NCI-H1417 (cell line): ENCODE data around the gene WNT7B.

Experiments
- DNase-seq, 3 experiments: peaks; one replicate each; lab custom pipeline; 2025; lab: John Stamatoyannopoulos, UW

Gene WNT7B

DNA sequence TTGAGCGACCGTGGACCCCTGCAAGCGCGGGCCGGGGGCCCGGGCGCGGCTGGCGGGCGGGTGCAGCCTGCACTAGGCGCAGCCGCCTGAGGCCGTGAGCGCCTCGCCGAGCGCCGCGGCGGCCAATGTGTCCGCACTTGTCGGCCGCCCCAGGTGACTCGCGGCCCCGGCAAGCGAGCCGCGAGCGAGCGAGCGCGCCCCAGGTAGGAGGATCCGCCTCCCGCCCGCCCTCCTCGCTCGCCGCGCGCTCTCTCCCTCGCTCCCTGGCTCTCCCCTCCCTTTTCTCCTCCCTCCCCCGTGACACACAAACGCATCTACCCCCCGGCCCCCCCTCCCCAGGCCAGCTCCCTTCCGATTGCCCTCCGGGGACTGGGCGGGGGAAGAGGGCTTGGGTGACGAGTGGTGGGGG is at the start of gene WNT7B:
Gene WNT7B, minus strand, starts transcription at position 160 of the 409 bp plus-strand sequence. CDS start 408 bp downstream, outside the sequence.
- DNase-seq = peak in 1 of 3 experiments; percentile 22

DNA sequence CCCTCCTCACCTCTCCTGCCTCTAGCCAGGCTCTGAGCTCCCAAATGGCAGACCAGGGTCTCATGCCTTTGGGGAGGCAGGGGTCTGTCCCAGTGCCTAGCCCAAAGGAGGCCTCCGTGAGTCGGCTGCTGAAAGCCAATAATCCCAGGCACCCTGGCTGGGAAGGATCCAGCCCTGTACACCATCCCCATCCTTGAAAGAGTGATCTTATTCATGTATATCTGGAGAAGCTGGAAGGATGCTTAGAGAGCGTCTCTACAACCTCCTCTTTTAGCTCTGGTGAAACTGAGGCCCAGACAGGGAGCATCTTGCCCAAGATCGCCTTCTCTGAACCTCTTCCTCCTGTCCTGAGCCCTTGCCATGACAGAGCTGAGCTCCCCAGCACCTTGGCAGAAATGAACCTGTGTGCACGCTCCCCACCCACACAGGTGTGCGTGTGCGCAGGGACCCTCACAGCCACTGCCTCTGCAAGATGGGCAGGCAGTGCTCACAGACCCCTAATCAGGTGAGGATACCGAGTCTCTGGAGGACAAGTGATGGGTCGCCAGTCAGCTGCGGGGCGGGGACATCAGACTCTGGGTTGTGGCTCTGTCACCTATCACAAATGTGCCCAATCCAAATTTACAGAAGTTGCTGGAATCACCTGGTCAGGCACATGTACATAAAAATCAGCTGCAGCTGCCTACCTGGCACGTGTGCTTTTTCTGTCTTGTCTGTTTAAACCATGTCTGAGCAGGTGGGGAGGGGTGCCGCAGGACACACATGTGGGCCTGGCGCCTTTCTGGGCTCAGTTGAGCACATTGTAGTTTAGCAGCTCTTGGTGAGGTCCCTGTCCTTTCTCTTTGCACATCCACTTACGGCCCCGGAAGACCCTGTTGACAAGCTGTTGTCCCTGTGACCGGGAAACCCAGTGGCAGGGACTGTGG is 49.3 kb upstream of the WNT7B start:
- no peak for DNase-seq

DNA sequence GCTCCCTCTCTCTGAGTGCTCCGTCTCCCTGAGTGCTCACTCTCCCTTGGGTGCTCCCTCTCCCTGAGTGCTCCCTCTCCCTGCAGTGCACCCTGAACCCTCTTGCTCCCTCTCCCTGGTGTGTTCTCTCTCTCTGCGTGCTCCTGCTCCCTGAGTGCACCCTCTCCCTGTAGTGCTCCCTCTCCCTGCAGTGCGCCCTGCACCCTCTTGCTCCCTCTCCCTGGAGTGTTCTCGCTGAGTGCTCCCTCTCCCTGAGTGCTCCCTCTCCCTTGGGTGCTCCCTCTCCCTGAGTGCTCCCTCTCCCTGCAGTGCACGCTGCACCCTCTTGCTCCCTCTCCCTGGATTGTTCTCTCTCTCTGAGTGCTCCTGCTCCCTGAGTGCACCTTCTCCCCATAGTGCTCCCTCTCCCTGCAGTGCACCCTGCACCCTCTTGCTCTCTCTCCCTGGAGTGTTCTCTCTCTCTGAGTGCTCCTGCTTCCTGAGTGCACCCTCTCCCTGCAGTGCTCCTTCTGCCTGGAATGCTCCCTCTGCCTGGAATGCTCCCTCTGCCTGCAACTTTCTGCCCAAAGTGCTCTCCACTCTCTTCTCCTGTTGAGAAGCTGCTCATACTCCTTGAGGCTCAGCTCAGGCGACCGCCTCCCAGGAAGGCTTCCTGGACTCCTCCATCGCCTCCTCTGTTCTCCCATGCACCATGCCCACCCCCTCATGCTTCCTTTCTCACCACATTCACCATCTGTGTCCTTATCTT is 48.4 kb upstream of the WNT7B start:
- no peak for DNase-seq

DNA sequence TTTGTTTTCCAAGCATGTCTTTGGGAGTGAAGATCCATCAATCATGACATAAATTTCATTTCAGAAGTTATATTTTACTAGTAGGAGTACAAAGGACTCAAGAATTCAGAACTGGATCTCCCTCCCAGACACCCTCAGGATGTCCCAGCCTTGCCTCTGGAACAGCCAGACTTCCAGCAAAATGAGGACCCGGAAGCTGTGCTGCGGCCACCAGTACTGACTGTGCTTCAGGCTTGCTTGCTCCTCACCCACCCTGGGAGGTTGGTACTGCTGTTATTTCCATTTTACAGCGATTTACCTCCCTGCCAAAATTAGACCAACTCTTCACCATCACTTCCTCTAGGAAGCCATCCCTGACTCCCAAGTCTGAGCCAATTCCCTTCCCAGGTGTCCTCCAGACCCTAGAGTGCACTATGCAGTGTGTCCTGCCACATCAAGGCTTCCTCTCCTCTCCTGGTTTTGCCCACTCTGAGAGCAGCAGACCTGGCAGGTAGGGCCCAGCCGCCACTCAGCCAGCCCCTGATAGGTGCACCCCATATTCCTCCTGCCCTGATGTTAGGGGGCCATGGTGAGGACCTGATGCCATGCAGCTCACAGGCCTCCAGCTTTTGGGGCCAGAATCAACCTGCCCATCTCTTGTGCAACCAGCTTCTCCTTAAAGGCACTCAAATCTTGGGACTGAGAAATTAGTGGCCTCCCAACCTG is 47.3 kb upstream of the WNT7B start:
- no peak for DNase-seq

DNA sequence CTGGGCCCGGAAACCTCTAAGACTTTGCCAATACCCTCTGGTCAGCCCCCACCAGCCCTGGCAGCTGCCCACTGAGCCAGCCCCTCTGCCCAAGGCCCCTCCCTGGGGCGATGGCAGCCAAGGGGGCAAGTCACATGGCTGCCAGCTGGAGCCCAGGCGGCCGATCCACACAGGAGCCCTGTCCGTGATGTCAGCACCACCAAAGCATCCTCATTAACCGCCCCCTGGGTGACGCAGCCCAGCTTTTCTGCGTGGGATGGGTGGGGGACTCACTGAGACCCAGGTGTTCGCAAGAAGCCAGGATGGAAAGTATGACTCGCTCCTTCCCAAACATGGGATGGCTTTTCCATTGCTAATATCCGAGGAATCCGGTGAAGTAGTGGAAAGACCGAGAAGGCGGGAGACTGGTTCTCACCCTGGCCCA is 46.6 kb upstream of the WNT7B start:
- DNase-seq = no peak

DNA sequence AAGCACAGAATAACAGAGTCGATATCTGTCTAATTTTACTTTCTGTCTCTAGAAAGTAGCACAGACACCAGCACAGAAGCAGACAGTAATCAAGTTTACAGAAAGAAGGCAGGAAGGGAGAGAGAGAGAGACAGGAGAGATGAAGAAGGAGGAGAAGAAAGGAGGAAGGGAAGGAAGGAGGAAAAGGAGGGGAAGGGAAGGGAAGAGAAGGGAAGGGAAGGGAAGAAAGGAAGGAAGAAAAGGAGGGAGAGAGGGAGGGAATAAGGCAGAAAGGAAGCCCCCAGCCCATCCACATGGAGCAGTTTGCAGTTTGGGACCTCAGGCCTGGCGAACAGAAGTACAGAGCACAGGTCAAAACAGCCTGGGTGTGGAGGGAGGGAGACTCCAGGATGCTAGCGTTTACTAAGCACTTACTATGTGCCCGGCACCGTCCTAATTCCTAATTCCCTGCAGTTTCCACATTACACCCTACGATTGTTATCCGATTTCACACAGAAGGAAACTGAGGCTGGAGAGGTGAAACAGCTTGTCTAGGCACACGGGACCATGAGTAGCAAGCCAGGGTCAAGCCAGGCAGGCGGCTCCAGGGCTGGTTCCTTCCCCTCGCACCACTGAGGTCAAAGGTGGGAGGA is 46.0 kb upstream of the WNT7B start:
- DNase-seq = no peak

DNA sequence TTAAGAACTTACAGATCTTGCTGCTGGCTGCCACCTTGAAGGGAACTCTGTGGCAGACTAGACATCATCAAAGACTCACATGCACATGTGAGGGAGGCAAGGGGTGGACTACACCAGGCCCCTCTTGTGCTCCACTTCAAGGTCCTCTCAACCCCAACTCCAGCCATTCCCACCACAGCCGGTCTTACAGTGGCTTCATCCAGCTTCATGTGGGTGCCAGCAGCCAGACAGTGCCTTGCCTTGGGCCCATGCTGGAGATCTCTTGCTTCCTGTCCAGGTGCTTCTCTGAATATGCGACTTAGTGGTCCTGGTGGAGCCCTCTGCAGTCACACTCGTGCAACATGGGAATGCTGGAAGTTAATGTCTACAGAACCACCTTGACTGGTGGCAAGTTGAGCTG is 44.6 kb upstream of the WNT7B start:
- DNase-seq = no peak

DNA sequence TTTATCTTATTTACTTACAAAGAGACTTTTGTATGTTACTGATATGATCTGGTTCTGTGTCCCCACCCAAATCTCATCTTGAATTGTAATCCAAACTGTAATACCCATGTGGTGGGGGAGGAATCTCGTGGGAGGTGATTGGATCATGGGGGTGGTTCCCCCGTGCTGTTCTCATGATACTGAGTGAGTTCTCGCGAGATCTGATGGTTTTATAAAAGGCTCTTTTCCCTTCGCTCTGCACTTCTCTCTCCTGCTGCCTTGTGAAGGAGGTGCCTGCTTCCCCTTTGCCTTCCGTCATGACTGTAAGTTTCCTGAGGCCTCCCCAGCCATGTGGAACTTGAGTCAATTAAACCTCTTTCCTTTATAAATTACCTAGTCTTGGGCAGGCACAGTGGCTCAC is 42.4 kb upstream of the WNT7B start:
- no peak for DNase-seq

DNA sequence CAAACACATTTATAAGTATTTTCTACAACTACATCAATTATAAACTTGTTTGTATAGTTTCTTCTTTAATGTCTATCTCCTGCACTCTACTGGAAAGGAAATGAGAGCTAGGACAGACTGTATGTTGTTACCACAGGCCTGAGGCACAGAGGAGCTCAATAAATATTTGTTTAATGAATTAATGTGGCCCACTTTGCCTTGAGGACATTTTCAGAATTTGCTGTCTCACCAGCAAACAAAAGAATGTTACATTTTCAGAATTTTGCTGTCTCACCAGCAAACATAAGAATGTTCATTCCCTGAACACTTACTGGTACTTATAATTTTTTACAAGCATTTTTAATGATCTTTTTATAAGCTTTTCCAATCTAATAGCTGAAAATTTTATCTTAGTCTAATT is 41.9 kb upstream of the WNT7B start:
- DNase-seq = no peak

DNA sequence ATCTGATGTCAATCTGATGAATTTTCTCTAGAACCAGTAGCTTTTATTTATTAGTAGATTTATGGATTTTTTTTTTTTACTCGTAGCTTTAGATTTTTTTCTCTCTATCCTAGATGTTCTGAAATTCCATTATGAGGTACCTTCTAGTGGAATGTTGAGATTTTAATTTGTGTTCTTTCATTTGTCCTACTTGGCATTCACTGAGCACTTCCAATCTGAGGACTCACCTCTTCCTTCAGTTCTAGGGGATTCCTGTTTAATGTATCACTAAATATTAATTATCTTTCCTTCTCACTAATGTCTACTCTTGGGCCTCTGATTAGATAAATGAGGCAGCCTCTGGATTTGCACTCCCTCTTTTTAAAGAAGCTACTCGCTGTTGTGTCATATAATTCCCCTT is 40.2 kb upstream of the WNT7B start:
- no peak for DNase-seq

DNA sequence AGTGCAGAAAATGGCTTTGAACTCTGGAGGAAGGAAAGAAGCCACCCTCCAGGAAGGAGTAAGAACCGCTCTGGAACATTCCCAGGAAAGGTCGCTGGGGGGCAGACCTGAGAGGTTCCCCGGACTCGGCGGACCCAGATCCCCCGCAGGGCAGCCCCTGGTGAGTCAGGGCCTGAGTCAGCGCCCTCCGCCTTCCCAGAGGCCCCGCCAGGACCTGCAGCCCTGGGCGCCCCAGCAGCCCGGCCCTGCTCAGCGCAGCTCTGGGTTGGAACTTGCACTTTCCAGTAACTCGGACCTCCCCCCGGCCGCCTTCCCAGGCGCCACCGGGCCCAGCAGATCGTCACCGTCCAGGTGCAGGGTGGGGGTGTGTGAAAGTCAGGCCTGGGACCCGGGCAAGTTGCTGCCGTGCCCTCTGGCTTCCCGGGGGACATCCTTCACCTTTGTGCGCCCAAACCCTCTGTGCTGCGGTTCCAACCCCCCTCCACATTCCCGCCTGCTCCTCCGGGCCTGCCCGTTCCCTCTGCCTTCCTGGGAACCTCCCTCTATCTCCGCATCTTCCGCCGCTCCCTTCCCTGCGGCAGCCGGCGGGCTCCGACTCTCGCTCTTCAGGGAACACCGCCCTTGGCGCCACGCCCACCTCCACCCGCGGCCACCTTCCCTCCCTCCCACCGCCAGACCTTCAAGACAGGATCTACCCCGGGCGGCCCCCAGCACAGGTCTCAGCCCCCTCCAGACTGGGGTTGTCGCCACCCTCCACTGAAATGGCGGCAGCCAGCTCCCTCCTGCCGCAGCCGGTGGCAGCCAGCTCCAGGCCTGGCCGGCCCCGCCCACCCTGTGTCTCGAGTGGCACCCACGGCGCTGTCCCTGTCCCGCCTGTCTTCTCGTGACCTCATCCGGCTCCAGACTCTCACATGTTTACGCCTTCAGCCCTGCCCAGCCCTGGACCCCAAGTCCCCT is 36.8 kb upstream of the WNT7B start:
- DNase-seq = peak; percentile 45 to 89 (median 80)

DNA sequence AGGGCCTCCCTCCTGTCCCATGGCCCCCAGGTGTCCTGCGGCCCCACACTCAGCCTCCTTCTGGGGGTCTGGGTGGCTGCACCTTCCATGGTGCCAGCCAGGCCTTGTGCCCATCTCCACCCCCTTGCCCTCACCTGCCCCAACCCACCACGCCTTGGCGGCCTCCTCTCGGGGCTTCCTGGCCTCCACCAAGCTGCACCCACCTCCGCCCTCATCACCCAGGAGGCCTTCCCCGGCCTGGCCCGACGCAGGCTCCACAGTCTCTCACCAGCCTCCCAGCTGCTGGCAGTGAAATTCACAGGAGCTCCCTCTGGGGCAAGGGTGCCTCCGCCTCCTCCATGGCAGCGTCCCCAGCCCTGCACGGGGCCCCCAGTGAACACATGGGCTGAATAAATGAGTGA is 35.9 kb upstream of the WNT7B start:
- DNase-seq = no peak

DNA sequence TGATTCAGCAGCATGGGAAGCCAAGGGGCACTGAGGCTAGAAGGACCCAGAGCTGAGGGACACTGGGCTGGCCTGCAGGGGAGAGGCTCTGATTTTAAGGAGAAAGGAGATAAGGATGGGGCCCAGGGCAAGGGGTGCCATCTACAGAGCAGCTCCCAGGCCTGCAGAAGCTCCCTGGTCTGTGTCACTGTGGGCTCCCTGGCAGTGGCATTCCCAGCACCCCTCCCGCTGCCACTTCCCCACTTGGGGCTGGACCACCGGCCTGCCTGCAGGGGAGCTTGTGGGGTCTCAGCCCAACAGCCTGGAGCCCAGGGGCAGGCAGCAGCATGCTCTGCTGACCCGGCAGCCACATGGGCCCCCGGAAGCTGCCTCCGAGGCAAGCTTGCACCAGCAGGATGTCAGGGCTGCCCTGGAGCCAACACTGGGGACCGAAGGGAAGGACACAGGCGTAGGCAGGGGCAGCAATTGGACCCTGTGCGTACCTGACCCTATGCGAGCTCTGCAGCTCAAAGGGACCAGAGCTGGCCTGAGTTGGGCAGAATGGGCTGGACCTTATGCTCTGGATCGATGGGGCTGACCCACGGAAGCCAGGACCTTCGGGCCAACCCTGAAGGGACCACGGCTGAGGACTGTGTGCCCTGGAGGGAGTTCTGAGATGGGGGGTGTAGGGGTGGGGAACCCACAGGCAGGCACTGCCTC is 35.4 kb upstream of the WNT7B start:
- DNase-seq = no peak

DNA sequence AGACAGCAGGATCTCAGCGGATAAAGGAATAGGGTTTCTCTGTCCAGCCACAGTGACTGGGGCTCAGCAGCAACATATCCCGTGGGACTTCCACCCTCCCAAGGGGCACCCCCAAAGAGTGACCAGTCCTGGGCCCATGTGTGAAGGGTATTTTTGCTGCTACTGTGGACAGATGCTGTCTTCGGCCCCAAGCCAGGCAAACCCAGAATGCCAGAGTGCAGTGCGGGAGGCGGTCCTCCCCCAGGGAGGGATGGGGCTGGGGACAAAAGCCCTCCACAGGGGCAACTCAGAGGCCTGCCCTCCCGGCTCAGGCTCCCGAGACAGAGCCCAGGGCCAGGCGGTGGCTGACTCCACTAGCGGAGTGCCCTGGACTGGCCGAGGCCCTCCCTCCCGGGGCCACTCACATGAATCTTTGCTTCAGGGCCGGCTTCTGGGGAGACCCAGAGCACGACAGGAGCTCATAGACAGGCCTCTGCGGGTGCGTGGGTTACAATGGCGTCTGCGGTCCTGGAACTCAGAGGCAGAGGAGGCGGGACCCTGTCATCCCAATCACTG is 34.7 kb upstream of the WNT7B start:
- DNase-seq = no peak

DNA sequence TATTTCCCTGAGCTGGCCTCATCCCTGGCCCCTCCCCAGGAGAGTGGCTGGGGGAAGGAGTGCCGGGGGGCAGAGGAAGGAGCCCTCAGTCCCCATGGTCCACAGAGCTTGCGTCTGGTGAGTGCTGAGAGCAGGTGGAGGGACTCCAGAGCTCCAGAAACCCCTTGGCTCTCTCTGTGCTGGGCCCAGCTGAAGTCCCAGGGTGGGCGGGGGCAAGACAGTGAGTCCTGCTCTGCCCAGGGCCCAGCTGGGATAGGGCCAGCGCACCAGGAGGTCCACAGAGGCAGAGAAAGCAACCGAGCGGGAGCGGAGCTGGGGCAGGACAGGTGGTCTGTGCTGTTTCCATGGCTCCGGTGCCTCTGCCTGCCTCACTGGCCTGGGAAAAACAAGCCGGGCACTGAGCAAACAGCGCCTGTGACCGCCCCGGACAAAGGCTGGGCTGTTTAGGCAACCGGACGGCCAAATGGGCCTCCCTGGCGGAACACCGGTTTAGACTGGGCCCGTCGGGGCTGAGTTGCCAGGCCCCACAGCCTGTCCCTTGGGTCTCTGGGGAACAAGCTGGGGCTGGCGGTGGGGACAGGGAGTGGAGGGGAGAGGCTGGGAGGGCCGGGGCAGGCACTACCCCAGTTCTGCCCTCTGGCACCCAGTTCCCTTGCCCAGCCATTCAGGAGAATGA is 34.1 kb upstream of the WNT7B start:
- DNase-seq = no peak

DNA sequence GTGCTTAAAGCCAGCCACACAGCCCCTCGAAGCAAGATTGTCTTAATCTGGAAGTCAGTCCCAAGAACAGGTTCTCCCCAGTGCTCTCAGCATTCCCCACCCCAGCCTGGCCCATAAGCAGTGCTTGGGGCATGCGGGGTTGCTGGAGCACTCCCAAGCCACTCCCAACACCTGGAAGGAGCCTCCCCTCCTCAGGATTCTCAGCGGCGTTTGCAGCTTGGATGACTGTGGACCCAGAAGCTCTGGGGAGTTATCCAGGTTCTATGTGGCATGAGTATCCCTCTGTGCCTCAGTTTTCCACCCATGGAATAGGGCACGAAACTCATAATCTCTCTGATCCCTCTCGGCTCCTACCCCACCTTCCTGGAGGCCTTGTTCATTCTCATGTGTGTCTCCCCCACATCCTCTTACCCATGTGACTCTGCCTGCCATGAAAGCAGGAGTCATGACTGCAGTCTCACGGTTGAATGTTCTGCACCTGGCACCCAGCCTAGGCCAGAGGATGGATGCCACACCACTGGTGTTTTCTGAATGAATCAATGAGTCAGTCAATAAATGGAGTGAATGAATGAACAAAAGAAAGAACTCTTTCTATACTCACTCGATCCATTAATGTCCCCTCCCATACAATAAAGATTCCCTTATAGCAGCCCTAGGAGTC is 33.4 kb upstream of the WNT7B start:
- DNase-seq = no peak

DNA sequence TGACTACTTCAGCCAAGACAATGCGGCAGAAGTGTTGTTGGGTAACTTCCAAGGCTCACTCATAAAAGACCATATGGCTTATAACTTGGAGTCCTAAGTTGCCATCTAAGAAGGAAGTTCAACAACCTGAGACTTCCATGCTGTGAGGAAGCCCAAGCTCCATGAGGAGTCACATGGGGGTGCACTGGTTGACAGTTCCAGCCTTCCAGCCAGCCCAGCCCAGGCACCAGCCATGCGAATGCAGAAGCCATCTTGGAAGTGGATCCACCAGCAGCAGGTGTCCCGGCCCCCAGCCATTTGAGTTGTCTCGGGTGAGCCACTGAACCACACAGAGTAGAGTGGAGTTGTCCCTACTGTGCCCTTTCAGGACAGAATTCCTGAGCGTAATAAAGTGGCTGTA is 32.8 kb upstream of the WNT7B start:
- DNase-seq = no peak

DNA sequence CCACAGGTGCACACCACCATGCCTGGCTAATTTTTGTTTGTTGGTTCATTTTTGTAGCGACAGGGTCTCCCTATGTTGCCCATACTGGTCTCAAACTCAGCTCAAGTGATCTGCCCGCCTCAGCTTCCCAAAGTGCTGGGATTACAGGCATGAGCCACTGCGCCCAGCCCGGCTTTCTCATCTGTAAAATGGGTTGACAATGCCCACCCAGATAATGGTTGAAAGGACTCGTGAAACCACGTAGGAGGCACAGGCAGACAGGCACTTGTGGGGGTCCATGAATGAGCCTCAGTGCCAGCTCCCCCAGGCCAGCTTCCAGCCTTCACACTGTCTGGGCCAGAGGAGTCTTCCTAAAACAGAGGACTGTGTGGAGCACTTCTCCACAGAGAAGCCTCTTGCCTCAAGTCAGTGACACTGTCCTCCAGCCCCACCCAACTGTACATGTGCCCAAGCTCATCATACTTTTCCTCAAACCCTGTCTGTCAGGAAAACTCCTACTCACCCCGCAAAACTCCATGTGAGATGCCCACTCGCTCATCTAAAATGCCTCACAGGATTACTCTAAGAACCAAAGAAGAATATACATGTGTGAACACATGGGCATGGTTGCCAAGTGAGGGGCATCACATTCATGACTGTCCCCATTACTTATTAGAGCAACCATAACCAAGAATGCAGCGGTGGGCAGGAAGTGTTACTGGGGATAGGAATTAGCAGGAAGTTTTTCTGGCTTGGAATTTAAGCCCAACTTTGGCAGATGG is 32.1 kb upstream of the WNT7B start:
- no peak for DNase-seq
